Dendritic cell treated with granulocyte-macrophage colony-stimulating factor and Interleukin-4, amounts not matched to agents 40 ng/mL and 50 ng/mL, for 4 days (primary cell): ENCODE data around the gene PTK7.

Source experiments
- H3K27ac Mint-ChIP-seq: one replicate; pipeline ENCODE4 v1.8.0; 2022; ENCODE audit warnings: mild to moderate bottlenecking, mixed read lengths
- H3K27me3 Mint-ChIP-seq: one replicate; pipeline ENCODE4 v1.8.0; 2022; ENCODE audit warnings: mild to moderate bottlenecking, mixed read lengths
- H3K36me3 Mint-ChIP-seq: one replicate; pipeline ENCODE4 v1.8.0; 2022; ENCODE audit warnings: low read depth, mixed read lengths
- H3K4me1 Mint-ChIP-seq: one replicate; pipeline ENCODE4 v1.8.0; 2022; ENCODE audit warnings: low read depth, mixed read lengths
- H3K4me3 Mint-ChIP-seq: one replicate; pipeline ENCODE4 v1.8.0; 2022; ENCODE audit warnings: mild to moderate bottlenecking, moderate library complexity, mixed read lengths
- H3K9me3 Mint-ChIP-seq: one replicate; pipeline ENCODE4 v1.8.0; 2022; ENCODE audit warnings: mixed read lengths
- intact Hi-C: fragments of 100-400 bp; cut with micrococcal nuclease; formaldehyde crosslinking; loops from one replicate; pipeline ENCODE4 v1.15.0; 2022

Gene PTK7

GRCh38 chr6:43045371-43045930 lies 30.7 kb upstream of the PTK7 start:
- H3K27ac Mint-ChIP-seq = no peak overlapping the region
- H3K4me3 Mint-ChIP-seq = no peak overlapping the region
- H3K4me1 Mint-ChIP-seq = peaks cover 1% of the 10 kb centered on the region
- no peaks in the 10 kb centered on the region for H3K9me3 Mint-ChIP-seq
- no peaks in the 10 kb centered on the region for H3K27me3 Mint-ChIP-seq
- peaks cover 92% of the 10 kb centered on the region for H3K36me3 Mint-ChIP-seq
- intact Hi-C loops = no loop called here

GRCh38 chr6:43047998-43048397 lies 28.1 kb upstream of the PTK7 start:
- H3K4me1 Mint-ChIP-seq = peaks cover 24% of the 10 kb centered on the region
- no peak overlapping the region for H3K4me3 Mint-ChIP-seq
- peaks cover 81% of the 10 kb centered on the region for H3K36me3 Mint-ChIP-seq
- H3K27me3 Mint-ChIP-seq = no peaks in the 10 kb centered on the region
- H3K27ac Mint-ChIP-seq = no peak overlapping the region
- intact Hi-C loops = no loop called here
- no peaks in the 10 kb centered on the region for H3K9me3 Mint-ChIP-seq

- intact Hi-C loops = loop anchor here (10.0 kb wide), 1 partner anchor 66 kb away; the partner anchor contains the start of gene PPP2R5D
- Mint-ChIP-seq H3K27ac (peak overlapping the region; percentile 5), H3K27me3 (no peaks in the 10 kb centered on the region), H3K4me3 (no peak overlapping the region), H3K9me3 (no peaks in the 10 kb centered on the region), H3K36me3 (peaks cover 75% of the 10 kb centered on the region), H3K4me1 (peaks cover 37% of the 10 kb centered on the region)
Measured at GRCh38 chr6:43050981-43051380, 25.1 kb upstream of the PTK7 start.

GRCh38 chr6:43052225-43052841 lies 23.8 kb upstream of the PTK7 start:
- Mint-ChIP-seq H3K4me3 (peak overlapping the region; percentile 94), H3K36me3 (peaks cover 75% of the 10 kb centered on the region), H3K4me1 (peaks cover 37% of the 10 kb centered on the region), H3K27ac (peak overlapping the region; percentile 95), H3K9me3 (no peaks in the 10 kb centered on the region), H3K27me3 (no peaks in the 10 kb centered on the region)
- intact Hi-C loops = loop anchor here (10.0 kb wide), 1 partner anchor 68 kb away; the partner anchor contains the start of gene PPP2R5D

GRCh38 chr6:43052842-43053544 lies 23.1 kb upstream of the PTK7 start:
- intact Hi-C loops = loop anchor here (10.0 kb wide), 1 partner anchor 68 kb away; the partner anchor contains the start of gene PPP2R5D
- peak overlapping the region; percentile 94 for H3K4me3 Mint-ChIP-seq
- peaks cover 39% of the 10 kb centered on the region for H3K4me1 Mint-ChIP-seq
- no peaks in the 10 kb centered on the region for H3K27me3 Mint-ChIP-seq
- H3K27ac Mint-ChIP-seq = peak overlapping the region; percentile 95
- peaks cover 76% of the 10 kb centered on the region for H3K36me3 Mint-ChIP-seq
- H3K9me3 Mint-ChIP-seq = no peaks in the 10 kb centered on the region

- Mint-ChIP-seq H3K27ac (peak within 1 kb of the TSS; percentile 95), H3K4me3 (peak within 1 kb of the TSS; percentile 94), H3K9me3 (no peaks in the 10 kb centered on the region), H3K4me1 (peaks cover 46% of the 10 kb centered on the region), H3K36me3 (peaks cover 74% of the 10 kb centered on the region), H3K27me3 (no peaks in the 10 kb centered on the region)
- intact Hi-C loops = loop anchor here (10.0 kb wide), 1 partner anchor 69 kb away; the partner anchor contains the start of gene PPP2R5D
Measured at GRCh38 chr6:43053545-43054205, 22.4 kb upstream of the PTK7 start, which contains the start of gene CUL7. TSS of gene CUL7 (minus strand) at chr6:43053851. CDS start at chr6:43052788, 1,063 bp downstream.

- H3K4me1 Mint-ChIP-seq = peaks cover 48% of the 10 kb centered on the region
- H3K9me3 Mint-ChIP-seq = no peaks in the 10 kb centered on the region
- H3K4me3 Mint-ChIP-seq = peak overlapping the region; percentile 94
- no peaks in the 10 kb centered on the region for H3K27me3 Mint-ChIP-seq
- H3K36me3 Mint-ChIP-seq = peaks cover 74% of the 10 kb centered on the region
- H3K27ac Mint-ChIP-seq = peak overlapping the region; percentile 95
- intact Hi-C loops = loop anchor here (10.0 kb wide), 1 partner anchor 70 kb away; the partner anchor contains the start of gene PPP2R5D
Measured at GRCh38 chr6:43054206-43054943, 21.7 kb upstream of the PTK7 start.

- intact Hi-C loops = loop anchor here (10.0 kb wide), 1 partner anchor 71 kb away; the partner anchor contains the start of gene PPP2R5D
- Mint-ChIP-seq H3K27ac (no peak overlapping the region), H3K4me3 (no peak overlapping the region), H3K27me3 (no peaks in the 10 kb centered on the region), H3K36me3 (peaks cover 64% of the 10 kb centered on the region), H3K9me3 (no peaks in the 10 kb centered on the region), H3K4me1 (peaks cover 55% of the 10 kb centered on the region)
Measured at GRCh38 chr6:43055966-43056365, 20.1 kb upstream of the PTK7 start.

GRCh38 chr6:43058531-43058930 lies 17.6 kb upstream of the PTK7 start:
- H3K36me3 Mint-ChIP-seq = peaks cover 56% of the 10 kb centered on the region
- intact Hi-C loops = loop anchor here (2.0 to 10.0 kb wide), 2 partner anchors 74 to 116 kb away; partner anchors contain the start of gene PPP2R5D
- H3K4me1 Mint-ChIP-seq = peaks cover 36% of the 10 kb centered on the region
- peak overlapping the region; percentile 91 for H3K4me3 Mint-ChIP-seq
- peak overlapping the region; percentile 97 for H3K27ac Mint-ChIP-seq
- no peaks in the 10 kb centered on the region for H3K27me3 Mint-ChIP-seq
- H3K9me3 Mint-ChIP-seq = no peaks in the 10 kb centered on the region

GRCh38 chr6:43059168-43060033 lies 16.7 kb upstream of the PTK7 start, which contains the start of the genes KLC4 and MRPL2:
TSS of gene KLC4 (plus strand) at chr6:43059631. CDS start at chr6:43061336, 1,705 bp downstream.
TSS of gene MRPL2 (minus strand) at chr6:43059434. CDS start at chr6:43059381, 53 bp downstream.
- H3K27me3 Mint-ChIP-seq = no peaks in the 10 kb centered on the region
- peak within 1 kb of the TSS; percentile 97 for H3K27ac Mint-ChIP-seq
- no peaks in the 10 kb centered on the region for H3K9me3 Mint-ChIP-seq
- intact Hi-C loops = loop anchor here (1.0 to 10.0 kb wide), 3 partner anchors 45 to 115 kb away; partner anchors contain the start of genes KLHDC3 and PPP2R5D
- H3K36me3 Mint-ChIP-seq = peaks cover 48% of the 10 kb centered on the region
- peak within 1 kb of the TSS; percentile 91 for H3K4me3 Mint-ChIP-seq
- peaks cover 29% of the 10 kb centered on the region for H3K4me1 Mint-ChIP-seq

- intact Hi-C loops = no loop called here
- H3K27me3 Mint-ChIP-seq = no peaks in the 10 kb centered on the region
- no peaks in the 10 kb centered on the region for H3K9me3 Mint-ChIP-seq
- H3K27ac Mint-ChIP-seq = peak overlapping the region; percentile 97
- H3K4me1 Mint-ChIP-seq = peaks cover 28% of the 10 kb centered on the region
- peak overlapping the region; percentile 91 for H3K4me3 Mint-ChIP-seq
- H3K36me3 Mint-ChIP-seq = peaks cover 46% of the 10 kb centered on the region
Measured at GRCh38 chr6:43060034-43060754, 15.9 kb upstream of the PTK7 start.
